Measurements from ENCODE around the gene ENO1.
A peak's percentile ranks its signal among the peaks of the same experiment; 100 is the strongest.

DNA sequence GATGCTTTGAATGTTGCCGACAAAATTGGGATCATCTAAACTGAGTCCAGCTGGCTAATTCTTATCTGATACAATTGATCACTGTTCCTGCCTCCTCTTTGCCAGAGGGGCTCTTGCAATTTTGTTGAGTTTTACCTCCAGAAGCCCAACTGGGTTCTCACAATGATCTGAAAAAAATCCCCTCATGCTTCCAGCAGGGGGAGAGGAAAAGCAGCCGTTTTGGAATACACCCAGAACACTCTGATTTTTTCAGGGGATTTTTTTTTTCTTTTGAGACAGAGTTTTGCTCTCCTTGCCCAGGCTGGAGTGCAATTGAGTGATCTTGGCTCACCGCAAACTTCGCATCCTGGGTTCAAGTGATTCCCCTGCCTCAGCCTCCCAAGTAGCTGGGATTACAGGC lies 47.1 kb downstream of the ENO1 start:
- TF ChIP-seq EZH2 (IDR thresholded peaks at IDR 0.05) (no peak), POLR2A (IDR thresholded peaks at IDR 0.05; ENCODE audit: borderline replicate concordance, extremely low read depth, insufficient read depth, insufficient read length) (no peak), POLR2AphosphoS5 (IDR thresholded peaks at IDR 0.05; ENCODE audit: low read depth, low read length) (no peak), EZH2phosphoT487 (IDR thresholded peaks at IDR 0.05; ENCODE audit: borderline replicate concordance) (no peak), TCF7L2 (IDR thresholded peaks at IDR 0.05; ENCODE audit: borderline replicate concordance, extremely low read depth, insufficient read depth, insufficient read length) (no peak), REST (IDR thresholded peaks at IDR 0.05; ENCODE audit: low read depth) (no peak), MAX (IDR thresholded peaks at IDR 0.05) (no peak)
- TF ChIP-seq, protein P1, sequence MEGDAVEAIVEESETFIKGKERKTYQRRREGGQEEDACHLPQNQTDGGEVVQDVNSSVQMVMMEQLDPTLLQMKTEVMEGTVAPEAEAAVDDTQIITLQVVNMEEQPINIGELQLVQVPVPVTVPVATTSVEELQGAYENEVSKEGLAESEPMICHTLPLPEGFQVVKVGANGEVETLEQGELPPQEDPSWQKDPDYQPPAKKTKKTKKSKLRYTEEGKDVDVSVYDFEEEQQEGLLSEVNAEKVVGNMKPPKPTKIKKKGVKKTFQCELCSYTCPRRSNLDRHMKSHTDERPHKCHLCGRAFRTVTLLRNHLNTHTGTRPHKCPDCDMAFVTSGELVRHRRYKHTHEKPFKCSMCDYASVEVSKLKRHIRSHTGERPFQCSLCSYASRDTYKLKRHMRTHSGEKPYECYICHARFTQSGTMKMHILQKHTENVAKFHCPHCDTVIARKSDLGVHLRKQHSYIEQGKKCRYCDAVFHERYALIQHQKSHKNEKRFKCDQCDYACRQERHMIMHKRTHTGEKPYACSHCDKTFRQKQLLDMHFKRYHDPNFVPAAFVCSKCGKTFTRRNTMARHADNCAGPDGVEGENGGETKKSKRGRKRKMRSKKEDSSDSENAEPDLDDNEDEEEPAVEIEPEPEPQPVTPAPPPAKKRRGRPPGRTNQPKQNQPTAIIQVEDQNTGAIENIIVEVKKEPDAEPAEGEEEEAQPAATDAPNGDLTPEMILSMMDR (IDR thresholded peaks at IDR 0.05 in 2 of 3, conservative IDR thresholded peaks at IDR 0.05 in 1 of 3; ENCODE audit: borderline replicate concordance in 1 of 3, insufficient read depth in 1 of 3, low read depth in 2 of 3, low read length in 2 of 3) = peak in 2 of 3 experiments; percentile 41 to 53; a peak in 3 of 6 replicates
- TF ChIP-seq, protein P2, sequence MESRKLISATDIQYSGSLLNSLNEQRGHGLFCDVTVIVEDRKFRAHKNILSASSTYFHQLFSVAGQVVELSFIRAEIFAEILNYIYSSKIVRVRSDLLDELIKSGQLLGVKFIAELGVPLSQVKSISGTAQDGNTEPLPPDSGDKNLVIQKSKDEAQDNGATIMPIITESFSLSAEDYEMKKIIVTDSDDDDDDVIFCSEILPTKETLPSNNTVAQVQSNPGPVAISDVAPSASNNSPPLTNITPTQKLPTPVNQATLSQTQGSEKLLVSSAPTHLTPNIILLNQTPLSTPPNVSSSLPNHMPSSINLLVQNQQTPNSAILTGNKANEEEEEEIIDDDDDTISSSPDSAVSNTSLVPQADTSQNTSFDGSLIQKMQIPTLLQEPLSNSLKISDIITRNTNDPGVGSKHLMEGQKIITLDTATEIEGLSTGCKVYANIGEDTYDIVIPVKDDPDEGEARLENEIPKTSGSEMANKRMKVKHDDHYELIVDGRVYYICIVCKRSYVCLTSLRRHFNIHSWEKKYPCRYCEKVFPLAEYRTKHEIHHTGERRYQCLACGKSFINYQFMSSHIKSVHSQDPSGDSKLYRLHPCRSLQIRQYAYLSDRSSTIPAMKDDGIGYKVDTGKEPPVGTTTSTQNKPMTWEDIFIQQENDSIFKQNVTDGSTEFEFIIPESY (IDR thresholded peaks at IDR 0.05; ENCODE audit: extremely low read depth, insufficient replicate concordance, low read length) = no peak

All from HCT116 (cell line).